HG03103 (cell line): ENCODE results near the gene ZEB1.
A peak's percentile ranks its signal among the peaks of the same experiment; 100 is the strongest.
"Not testable (repeated sequence)": the region's sequence is repeated elsewhere in the genome, so short reads cannot be mapped to it uniquely, and the experiment has no call there.

Experiments used
- ATAC-seq: cut with Tn5 transposase; IDR thresholded peaks from one replicate; pipeline ENCODE4 v1.9.1; 2021; ENCODE audit warnings: low read depth; ENCODE audit not compliant: unreplicated experiment

ZEB1 gene

DNA sequence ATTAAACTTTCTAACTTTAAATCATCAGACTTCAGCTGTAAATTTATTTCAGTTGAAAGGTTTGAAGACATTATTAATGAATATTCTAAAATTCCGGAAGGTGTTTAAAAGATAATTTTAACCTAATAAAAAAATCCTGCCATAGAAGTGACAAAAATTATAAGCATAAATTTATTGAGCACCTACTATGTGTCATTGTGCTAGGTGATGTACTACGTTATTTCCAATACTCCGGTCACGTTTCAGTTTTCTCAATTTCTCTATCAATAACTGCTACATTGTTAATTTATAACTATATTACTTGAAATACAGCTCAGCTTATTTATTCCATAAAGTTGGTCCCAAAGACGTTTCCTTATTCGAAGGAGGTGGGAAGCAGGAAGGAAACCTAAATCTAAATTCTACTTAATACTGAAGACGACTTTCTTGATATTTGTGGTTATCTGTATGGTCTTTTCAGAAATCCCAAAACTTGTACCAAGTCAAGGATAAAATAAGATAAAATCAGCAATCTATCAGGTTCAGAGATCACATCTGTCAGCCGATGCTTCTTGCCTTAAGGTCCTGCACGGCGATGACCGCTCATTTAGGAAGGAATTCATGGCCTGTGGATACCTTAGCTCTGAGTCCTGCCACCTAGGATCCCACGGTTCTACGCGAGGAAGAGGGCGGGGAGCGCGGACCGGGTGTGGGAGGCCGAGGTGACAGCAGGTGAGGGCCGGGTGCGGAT is 1.2 kb upstream of the ZEB1 start:
- no peak for ATAC-seq

DNA sequence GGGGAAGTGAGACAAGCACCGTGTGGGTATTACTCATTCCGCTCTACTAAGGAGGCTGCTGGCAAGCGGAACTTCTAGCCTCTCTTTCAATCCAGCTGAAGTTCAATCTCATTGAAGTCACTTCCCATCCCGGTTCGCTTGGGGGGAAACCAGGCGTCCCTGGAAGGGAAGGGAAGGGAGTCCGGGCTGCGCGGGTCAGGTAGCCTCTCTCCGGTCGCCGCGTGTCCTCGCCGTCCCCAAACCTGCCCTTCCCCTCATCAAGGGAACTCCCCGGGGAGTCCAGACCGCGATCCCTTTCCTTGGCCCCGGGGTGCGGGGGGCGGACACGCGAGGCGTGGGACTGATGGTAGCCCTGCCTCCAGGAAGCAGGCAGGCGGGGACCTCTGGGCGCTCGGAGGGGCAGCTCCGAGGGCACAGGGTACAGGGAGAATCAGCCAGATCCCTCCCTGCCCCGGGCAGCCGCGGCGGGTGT is 598 bp upstream of the ZEB1 start:
- peak; percentile 69 for ATAC-seq

DNA sequence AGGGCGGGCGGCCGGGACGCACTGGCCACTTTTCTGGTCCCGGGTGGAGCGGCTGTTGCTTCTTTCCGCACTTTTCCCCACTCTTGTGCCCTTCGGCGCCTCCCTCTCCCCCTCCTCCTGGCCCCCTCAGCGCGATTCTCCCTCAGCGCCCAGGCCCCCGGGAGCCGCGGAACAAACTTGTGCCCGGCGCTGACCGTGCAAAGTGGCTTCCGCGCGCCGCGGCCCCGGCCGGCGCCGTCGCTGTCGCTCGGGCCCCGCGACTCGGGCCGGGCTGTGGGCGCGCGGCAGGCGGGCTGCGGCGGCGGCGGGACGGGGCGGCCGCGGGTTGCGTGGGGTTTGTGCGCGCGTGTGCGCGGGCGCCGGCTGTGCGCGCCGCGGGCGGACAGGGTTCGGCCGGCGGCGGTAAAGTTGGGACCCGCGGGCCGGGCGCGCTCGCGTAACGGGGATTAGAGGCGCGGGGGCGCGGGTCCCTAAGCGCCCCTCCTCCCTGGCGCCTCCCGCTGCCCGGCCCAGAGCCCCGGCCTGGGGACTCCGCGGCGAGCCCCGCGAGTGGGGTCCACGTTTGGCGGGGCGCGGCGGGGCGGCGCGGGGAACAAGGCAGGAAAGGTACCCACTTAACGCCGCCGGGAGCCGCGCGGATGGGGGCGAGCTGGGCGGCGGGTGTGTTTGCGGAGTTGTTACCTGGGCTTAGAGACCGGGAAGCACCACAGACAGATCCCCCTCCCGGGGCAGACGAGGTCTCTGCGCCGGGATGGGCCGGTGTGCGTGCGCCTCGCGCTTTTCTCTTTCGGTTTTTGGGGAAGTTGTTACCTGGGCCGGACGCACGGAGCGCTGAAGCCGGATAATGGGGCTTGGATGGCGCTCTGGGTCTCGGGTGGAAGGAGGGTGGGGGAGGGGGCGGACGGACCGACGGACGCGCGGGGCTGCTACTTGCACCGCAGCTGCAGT is 860 bp downstream of the ZEB1 start:
- peak; percentile 20 for ATAC-seq

DNA sequence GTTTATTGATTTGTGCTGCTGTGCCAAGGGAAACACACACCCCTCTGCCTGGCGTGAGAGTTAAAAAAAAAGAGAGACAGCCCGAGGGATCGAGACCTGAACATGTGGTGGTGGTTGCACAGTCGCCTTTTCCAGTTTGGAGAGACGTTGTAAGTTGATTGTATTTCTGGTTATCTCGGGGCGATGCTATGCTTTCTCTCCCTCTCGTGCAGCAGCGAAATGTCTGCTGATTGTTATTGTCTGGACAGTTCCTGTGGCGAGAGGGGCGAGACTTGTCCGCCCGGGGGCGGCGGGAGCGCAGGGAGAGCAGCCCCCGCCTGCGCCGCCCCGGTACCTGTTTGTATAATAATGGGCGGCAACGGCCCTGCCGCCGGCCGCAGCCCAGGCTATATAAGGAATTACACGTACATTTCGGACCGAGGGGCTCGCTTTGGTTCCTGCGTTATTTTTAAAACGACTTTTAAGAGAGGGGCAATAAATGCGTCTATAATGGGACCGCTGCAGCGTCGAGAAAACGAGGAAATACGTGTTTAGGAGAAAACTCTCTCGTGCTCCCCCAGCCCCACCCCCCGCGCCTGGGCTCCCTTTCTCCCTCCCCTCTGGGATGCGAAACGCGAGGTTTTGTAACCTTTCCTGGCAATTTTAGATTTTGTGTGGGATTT is 1.7 kb downstream of the ZEB1 start:
- peak; percentile 25 for ATAC-seq

DNA sequence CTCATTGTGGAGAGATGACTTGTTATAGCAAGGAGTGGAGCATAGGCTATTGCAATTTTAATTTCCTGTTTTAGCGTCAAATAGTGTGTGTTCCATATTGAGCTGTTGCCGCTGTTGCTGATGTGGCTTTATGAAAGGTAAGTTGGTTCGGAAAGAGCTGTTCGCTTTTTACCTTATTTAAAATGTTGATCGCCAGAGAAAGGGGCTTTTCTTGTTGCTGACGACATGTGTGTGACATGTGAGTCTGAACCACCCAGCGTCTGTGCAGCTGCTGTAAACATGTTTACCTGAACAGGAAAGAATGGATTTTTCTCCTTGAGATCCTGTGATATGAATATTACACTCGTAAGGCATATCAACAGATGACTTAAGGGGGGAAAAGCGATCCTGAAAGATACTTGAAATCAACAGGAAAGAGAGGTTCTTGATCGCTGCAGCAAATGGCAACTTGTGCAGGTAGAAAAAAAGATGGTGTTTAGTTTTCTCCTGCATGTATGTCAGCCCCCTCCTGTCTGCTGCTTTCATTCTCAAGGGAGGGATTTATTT is 2.5 kb downstream of the ZEB1 start:
- ATAC-seq, result no peak

DNA sequence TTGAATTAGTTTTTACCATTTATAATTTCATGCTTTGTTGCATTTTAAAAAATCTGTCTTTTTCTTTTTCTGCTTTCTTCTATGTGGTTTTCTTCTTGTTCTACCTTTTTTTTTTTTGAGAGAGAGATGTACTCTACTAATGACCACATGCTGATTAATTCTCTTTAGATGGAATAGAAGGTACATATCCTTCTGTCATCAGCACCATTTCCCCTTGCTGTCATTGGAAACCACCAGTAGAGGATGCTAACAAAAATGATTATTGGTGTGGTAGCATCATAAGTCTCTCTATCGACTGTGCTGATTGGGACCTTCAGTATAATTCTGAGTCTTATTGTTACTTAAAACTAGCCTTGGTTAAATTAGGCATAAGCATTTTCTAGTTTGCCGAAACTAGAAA is 3.6 kb downstream of the ZEB1 start:
- no peak for ATAC-seq

DNA sequence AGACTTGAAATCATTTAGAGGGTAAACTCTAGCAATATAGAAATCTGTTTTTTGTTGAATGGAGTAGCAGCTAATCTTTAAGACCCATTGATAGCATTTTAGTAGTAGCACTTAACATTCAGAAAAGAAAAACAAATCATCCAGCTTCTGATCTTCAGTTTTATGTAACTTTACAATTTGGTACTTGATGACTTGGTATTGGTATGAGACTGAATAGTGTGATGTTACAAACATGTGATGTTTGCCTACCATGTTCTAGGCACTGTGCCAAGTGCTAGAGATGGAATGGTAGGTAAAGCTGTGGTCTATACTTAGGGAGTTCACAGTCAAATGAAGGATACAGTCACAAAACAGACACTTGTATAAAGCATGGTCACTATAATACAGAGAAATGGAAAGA is 21.3 kb downstream of the ZEB1 start:
- no peak for ATAC-seq

DNA sequence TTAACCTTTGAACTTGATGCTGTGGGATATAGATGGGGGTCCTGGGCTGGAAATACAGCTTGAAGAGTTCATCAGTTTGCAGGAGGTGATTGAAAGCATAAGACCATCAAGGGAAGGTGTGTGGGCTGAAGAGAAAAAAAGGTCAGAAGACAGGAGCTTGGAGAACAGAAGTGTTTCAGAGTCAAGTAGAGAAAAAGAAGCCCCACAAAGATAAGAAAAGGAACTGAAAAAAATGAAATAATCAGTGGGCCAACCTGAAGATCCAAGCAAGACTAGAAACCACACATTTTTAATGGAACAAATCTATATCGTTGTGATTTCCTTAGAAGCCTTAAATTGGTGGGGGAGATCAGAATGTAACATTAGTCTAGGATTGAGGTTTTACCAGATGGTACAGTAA is 22.5 kb downstream of the ZEB1 start:
- no peak for ATAC-seq

DNA sequence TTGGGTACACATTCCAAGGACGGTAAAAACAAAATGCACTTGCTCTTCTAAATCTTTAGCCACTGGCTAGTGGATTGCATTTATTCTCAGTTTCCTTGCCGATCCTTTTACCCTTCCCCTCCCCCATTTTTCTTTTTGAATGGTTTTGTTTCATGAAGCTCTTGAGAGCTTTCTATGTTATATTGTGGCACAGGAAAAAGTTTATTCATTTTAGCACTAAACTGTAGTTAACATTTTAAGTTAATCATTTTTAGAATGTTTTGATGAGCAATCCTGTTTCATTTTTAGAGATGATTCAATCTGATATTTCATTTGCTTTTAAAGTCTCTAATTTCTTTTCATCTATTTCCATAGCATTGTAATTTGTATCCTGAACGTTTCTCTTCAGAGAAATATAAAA is 24.0 kb downstream of the ZEB1 start:
- ATAC-seq, result no peak

DNA sequence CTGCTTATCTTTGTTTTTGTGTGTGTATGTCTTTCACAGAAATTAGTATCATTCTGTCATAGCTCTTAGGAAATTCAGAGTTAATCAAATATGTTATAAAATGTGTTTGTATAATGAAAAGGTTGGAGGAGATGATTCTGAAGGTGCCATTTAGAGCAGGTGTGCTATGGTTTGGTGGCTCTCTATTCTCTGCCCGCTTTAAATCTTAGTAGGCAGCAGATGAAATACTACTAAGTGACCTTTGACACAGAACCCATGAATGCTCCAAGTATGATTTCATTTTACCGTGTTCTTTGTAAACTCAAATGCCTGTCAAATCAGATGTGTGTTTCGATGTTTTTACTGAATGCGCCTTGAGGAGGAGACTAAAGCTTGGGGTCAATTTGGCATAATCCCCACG is 24.5 kb downstream of the ZEB1 start:
- ATAC-seq, result no peak

DNA sequence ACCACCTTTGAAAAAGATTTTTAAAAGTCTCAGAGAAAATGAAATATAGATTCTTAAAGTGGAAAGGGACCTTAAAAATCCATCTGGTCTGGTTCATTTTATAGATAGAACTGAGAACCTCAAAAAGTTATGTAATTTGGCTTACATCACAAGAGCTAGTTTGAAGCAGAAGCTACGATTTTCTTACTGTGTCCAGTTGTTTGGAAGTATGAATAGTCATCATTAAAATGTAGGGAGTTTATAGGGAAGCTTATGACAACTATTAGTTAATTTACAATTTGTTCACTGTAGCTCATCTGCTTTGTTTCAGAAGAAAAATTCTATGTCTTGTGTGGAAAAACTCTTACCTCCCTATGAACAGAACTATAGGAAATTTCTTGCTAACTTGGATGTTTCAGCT is 26.9 kb downstream of the ZEB1 start:
- no peak for ATAC-seq

DNA sequence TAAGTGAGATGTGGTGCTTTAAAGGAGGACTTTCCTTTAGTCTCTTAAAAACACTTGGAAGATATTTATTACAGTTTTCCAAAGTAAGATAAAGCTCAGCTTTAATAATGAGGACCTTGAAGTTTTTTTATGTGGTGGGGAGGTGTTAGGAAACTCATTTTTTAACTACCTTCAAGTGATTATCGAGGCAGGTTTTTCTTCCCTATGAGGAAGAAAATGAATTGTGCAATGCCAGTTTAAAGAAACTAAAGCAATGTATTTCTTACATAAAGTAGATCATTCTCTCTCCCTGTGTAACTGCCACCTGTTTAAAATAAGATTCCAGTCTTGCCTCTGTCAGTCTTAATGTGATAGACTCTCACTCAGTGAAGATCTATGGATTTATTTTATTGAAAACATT is 27.9 kb downstream of the ZEB1 start:
- ATAC-seq, result no peak

DNA sequence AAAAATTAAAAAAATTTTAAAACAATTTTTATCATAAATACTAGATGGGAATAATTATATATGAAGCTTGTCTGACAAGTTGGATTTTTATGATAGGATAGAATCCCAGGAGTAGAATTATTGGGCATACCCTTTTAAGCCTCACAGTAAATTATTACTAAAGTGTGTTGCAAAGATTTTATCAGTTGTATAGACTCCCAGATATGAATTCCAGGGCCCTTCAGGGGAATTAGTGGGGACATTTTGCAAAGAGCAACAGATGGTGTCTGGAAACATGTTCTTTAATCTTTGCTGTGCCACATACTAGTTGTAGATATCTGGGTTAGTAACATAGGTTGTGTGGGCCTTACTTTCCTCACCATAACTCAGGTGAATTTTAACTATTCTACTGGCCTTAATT is 28.7 kb downstream of the ZEB1 start:
- ATAC-seq, result no peak

DNA sequence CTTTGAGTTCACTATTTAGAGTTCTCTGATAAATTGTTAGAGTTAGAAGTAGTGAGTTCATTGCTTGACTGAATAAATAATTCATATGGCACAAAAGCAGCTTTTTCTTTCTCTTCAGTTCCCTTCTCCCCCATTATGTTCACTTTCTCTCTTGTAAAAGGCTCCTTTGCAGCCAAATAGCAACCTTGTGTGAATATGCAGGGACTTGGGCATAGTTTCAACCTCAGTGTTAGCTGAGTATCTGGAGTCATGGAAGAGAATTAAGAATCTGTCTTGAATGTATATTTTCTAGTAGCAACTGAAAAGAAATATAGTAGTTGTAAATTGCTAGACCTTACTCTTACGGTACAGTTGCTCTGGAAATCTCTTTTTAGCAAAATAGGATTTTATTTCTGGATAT is 31.9 kb downstream of the ZEB1 start:
- no peak for ATAC-seq

DNA sequence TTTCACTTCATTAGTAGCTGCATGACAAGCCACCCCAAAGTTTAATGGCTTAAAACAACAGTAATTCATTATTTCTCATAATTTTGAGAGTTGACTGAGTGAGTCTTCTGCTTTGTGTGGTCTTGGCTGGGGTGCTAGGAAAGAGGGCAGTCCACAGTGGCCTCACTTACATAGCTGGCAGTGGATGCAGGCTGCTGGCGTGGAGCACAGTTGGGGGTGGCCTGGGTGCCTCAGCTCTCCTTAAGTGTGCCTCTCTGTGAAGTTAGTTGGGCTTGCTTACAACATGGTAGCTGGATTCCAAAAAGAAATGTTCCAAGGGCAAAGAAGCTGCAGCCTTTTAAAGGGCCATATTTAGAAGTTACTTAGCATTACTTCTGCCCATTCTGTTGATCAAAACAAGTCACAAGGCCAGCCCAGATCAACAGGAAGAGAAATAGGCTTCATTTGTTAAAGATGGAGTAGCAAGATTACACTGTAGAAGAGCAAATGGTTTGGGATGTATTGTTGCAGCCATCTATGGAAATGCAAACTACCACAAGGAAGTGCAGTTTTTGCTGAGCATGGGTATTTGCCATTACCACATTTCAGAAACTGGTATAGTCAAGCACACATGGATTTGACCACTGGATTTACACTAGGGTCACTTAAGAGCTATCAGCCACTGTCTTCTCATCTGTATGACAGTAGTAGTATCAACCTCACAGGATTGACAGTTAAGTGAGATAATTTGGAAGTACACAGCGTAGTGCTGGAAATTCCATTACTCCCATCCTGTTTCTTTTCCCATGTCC is 33.6 kb downstream of the ZEB1 start:
- no peak for ATAC-seq

DNA sequence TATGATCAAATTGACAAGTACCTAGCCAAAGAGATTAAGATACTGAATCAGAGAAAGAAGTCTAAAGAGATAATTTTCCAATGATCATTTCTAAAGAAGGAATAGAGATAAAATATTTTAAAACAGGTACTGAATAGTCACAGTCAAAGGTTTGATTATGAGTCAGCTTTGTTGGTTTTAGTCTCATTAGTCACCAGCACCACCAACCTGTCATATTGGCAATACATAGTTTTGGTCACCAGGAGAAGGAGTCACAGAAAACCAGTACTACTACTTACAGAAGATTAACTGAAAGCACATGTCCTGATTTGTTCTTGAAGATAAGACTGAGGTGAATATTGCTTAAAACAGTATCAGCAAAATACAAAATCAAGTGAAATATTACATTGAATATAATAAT is 34.6 kb downstream of the ZEB1 start:
- peak; percentile 90 for ATAC-seq

DNA sequence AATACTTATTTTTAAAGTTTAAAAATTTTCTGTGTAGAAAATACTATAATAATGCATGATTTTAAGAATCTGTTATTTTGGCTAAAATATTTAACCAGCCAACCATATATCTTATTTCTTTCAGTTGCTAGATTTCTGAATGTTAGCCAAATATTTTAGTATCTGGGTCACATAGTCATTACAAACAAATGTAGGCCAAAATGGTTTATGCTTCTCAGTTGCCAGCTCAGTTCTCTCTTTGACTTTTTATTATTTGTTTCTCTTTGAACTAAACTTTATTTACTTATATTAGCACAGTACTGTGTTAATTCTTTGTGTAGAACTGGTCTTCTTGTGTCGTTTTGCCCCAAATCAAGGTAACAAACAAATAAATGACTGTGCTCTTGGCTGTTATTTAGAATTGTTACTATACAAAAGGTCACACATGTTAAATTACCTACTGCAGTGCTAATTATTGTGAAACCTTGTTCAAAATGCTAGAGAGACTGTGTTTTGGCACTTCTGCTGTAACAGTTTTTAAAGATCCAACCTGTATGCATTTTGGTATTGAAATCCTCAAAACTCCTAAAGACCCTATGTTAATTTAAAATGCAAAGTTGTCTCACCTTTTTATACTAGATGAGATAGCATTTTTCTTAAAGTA is 39.8 kb downstream of the ZEB1 start:
- ATAC-seq, result no peak

DNA sequence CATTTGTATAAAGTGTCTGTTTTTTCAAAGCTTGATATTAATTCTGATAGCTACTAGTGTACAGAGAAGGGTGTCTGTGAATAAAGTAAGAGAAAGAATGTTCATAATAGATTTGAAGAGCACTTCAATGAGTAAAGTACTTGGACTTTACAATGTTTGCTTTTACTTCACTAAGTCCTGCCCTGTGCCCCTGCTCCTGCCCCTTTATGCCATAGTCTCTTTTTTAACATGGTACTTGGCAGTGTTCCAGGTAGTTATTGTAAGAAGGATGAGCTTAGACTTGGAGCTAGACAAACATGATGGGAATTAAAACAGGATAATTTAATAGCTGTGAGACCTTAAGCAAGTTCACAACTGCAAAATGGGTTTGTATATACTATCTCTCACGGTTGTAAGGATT is 41.0 kb downstream of the ZEB1 start:
- ATAC-seq, result no peak

DNA sequence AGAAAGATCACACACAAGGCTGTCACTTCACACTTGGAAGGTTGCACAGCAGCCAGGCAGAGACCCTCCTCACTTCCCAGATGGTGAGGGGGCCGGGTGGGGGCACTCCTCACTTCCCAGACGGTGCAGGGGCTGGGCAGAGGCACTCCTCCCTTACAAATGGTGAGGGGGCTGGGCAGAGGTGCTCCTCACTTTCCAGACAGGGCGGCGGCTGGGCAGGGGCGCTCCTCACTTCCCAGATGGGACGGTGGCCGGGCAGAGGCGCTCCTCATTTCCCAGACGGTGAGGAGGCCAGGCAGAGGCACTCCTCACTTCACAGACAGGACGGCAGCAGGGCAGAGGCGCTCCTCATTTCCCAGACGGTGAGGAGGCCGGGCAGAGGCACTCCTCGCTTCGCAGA is 42.5 kb downstream of the ZEB1 start:
- ATAC-seq, result not testable (repeated sequence)
